ENCODE measurements around the gene FTH1.
A peak's percentile ranks its signal among the peaks of the same experiment; 100 is the strongest.

FTH1 gene

GRCh38 chr11:61918251-61918937, 49.0 kb downstream of the FTH1 start:
- no peak for TF ChIP-seq CTCF (IDR thresholded peaks at IDR 0.05; ENCODE audit: low read depth, low read length, missing control alignments)
- DNase-seq, result no peak
- Histone ChIP-seq H3K27ac (no peak overlapping the region), H3K36me3 (replicated peaks) (no peaks in the 10 kb centered on the region), H3K27me3 (replicated peaks) (peaks cover 21% of the 10 kb centered on the region), H3K4me3 (ENCODE audit: low read depth, low read length) (no peak overlapping the region)
- in situ Hi-C loops (cut with HindIII; ENCODE audit: low pct_ligation_motif_present, low sequenced_read_pairs), result loop anchor here (25.0 kb wide), 1 partner anchor 194 kb away; the partner anchor contains the start of gene INCENP

GRCh38 chr11:61917334-61918109, 49.9 kb downstream of the FTH1 start, which contains the start of gene RAB3IL1:
Gene RAB3IL1, minus strand, starts transcription at chr11:61917566. Its CDS starts 199 bp downstream, at chr11:61917367.
- H3K4me3 ChIP-seq (ENCODE audit: low read depth, low read length), result peak within 1 kb of the TSS; percentile 45
- in situ Hi-C loops (cut with HindIII; ENCODE audit: low pct_ligation_motif_present, low sequenced_read_pairs), result loop anchor here (25.0 kb wide), 1 partner anchor 195 kb away; the partner anchor contains the start of gene INCENP
- DNase-seq, result no peak
- no peaks in the 10 kb centered on the region for H3K36me3 ChIP-seq (replicated peaks)
- TF ChIP-seq CTCF (IDR thresholded peaks at IDR 0.05; ENCODE audit: low read depth, low read length, missing control alignments), result no peak
- H3K27ac ChIP-seq, result no peak within 1 kb of the TSS
- H3K27me3 ChIP-seq (replicated peaks), result peaks cover 21% of the 10 kb centered on the region

GRCh38 chr11:61916737-61917333, 50.6 kb downstream of the FTH1 start:
- Histone ChIP-seq H3K27me3 (replicated peaks) (peaks cover 21% of the 10 kb centered on the region), H3K36me3 (replicated peaks) (no peaks in the 10 kb centered on the region), H3K4me3 (ENCODE audit: low read depth, low read length) (peak overlapping the region; percentile 43), H3K27ac (no peak overlapping the region)
- in situ Hi-C loops (cut with HindIII; ENCODE audit: low pct_ligation_motif_present, low sequenced_read_pairs), result loop anchor here (25.0 kb wide), 1 partner anchor 195 kb away; the partner anchor contains the start of gene INCENP
- no peak for DNase-seq
- TF ChIP-seq CTCF (IDR thresholded peaks at IDR 0.05; ENCODE audit: low read depth, low read length, missing control alignments), result no peak

GRCh38 chr11:61914471-61915171, 52.8 kb downstream of the FTH1 start:
- DNase-seq, result no peak
- Histone ChIP-seq H3K4me3 (ENCODE audit: low read depth, low read length) (no peak overlapping the region), H3K27me3 (replicated peaks) (peaks cover 20% of the 10 kb centered on the region), H3K27ac (no peak overlapping the region), H3K36me3 (replicated peaks) (no peaks in the 10 kb centered on the region)
- in situ Hi-C loops (cut with HindIII; ENCODE audit: low pct_ligation_motif_present, low sequenced_read_pairs), result loop anchor here (25.0 kb wide), 1 partner anchor 198 kb away; the partner anchor contains the start of gene INCENP
- TF ChIP-seq CTCF (IDR thresholded peaks at IDR 0.05; ENCODE audit: low read depth, low read length, missing control alignments), result no peak
